NCI-H460 (cell line): Measurements from ENCODE around the gene GJD3. TPM values are rescaled to one million over a fixed set of nuclear protein-coding genes. Genes with fewer than 3 reads are reported as not detected.

Experiments
- DNase-seq: peaks from one replicate; pipeline ENCODE4 v3.0.0-alpha.2; 2016; ENCODE audit warnings: low read depth; ENCODE audit errors: extremely low read depth
- small RNA-seq, 2 experiments: library from RNA; depleted of rRNA; stranded (forward); fragments of <200 nt; gene quantifications; one replicate each; pipeline ENCODE3, GENCODE V24; 2014
- total RNA-seq: library from RNA; depleted of rRNA; stranded (reverse); fragments of >200 nt; shearing (Covaris generic); gene quantifications from 2 replicates; pipeline ENCODE4 v1.2.3, GENCODE V29; 2014; rRNA removed

Gene GJD3
- total RNA-seq, 1 experiment from 2014 or later = not detected

DNA sequence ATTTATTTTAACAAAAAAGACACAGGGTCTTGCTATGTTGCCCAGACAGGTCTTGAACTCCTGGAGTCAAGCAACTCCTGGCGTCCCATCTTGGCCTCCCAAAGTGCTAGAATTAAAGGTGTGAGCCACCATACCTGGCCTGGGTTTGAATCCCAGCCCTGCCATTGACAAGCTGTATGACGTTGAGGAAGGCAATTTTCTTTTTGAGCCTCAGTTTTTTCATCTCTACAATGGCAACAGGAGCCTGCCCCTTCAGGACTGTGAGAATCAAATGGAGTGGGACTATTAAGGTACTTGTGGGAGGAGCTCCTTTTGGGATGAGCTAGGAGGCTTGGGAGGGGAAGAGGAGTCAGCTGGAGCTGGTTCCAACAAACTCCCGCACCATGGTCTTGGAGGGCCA, 49.3 kb downstream of the GJD3 start:
- no peak for DNase-seq

DNA sequence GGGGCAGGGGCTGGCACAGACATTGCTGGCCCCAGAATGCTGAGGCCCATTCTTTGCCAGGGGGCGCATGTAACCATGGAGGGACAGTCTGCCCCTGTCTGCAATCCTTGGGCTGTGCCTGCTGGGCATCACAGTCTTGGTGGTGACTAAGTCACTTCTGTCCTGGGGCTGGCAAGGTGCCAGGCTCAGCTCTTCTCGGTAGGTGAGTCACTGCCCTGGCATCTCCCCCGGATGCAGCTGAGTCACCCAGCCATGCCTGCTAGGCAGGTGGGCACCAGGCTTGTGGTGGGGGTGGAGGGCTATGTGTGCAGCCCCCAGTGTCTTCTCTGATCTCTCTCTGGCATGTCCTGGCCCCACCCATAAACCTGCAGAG, 50.0 kb downstream of the GJD3 start:
- peak; percentile 96 for DNase-seq

DNA sequence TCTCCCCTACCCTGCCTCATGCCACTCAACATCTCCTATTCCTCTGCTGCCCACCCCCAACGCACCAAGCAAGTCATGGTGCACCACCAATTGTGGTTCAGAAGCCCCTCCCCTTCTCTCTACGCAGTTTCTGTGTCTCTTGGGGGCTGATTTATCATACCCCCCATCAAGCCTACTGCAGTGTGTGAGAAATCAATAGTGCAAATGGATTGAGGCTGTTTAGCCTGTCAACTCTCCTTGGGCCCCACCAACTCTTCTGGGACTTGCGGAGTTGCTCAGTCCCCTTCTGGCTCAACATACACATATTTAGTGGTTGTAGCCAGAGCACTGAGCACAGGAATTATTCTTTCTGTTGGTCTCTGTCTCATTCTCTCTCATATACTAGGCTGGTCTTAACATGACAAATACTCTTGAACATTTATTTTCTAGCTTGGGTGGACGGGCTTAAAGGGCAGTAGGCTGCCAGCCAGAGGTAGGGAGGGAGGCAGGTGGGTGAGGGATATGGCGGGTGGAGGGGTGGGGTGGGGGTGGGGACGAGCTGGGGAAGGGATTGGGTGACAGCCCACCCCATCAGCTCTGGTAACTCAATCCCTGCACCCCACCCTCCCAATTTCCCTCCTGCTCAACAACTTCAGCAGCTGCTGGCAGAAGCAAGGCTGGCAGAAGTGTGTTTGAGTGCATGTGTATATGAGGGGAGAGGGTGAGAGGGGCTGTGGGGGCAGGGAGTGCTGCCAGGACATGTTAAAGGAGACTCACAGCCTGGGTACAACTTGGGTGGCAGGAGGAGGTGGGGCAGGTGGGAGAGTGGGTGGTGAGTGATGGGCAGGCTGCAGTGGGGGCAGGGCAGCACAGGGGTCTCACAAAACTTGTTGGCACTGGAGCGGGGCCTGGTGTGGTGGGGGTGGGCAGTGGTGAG, 50.6 kb downstream of the GJD3 start:
- DNase-seq = no peak

Small RNA genes within 50 kb of the gene (small RNA-seq; reads per million reads assigned to genes)
- 0 reads per million in 2 experiments for gene RF00019
- 0 reads per million in 2 experiments for gene RNA5SP441

Other genes with a start within 250 kb of the GJD3 start
- 68.0 and 74.2 TPM in 2 replicates for gene MSL1, start 242.8 kb downstream of the GJD3 start, total RNA-seq
- gene CASC3, start 224.2 kb downstream of the GJD3 start, total RNA-seq = 56.8 and 59.6 TPM in 2 replicates
- gene RAPGEFL1, start 187.3 kb downstream of the GJD3 start, total RNA-seq = 2.8 and 2.9 TPM in 2 replicates
- gene WIPF2, start 145.4 kb downstream of the GJD3 start, total RNA-seq = 12.7 and 14.2 TPM in 2 replicates
- 17.3 and 17.6 TPM in 2 replicates for gene CDC6, start 76.9 kb downstream of the GJD3 start, total RNA-seq
- 10.6 and 12.1 TPM in 2 replicates for gene RARA, start 55.6 kb downstream of the GJD3 start, total RNA-seq
- 272 and 315 TPM in 2 replicates for gene TOP2A, start 53.2 kb upstream of the GJD3 start, total RNA-seq
- 7.2 and 10.8 TPM in 2 replicates for gene IGFBP4, start 78.7 kb upstream of the GJD3 start, total RNA-seq
- gene TNS4, start 136.9 kb upstream of the GJD3 start, total RNA-seq = 0.10 and 0.32 TPM in 2 replicates
- not detected in 2 replicates for gene CCR7, start 200.7 kb upstream of the GJD3 start, total RNA-seq